NB4 (cell line): Measurements from ENCODE around the gene CAMTA1.

ENCODE experiments used
- CTCF ChIP-seq: IDR thresholded peaks from one replicate; pipeline ENCODE4 v1.5.1; 2012; ENCODE audit warnings: low read depth, low read length
- MAX ChIP-seq: IDR thresholded peaks from 2 replicates; pipeline ENCODE4 v1.6.1; 2011; ENCODE audit warnings: low read depth, low read length
- MYC ChIP-seq: IDR thresholded peaks from 2 replicates; pipeline ENCODE4 v1.6.1; 2011; ENCODE audit warnings: low read depth, low read length
- POLR2A ChIP-seq: IDR thresholded peaks from 2 replicates; pipeline ENCODE4 v1.6.1; 2011; ENCODE audit warnings: mild to moderate bottlenecking; ENCODE audit not compliant: insufficient read length; ENCODE audit errors: extremely low read depth

GRCh38 chr1:7223334-7224080 lies 438.3 kb downstream of the CAMTA1 start:
- TF ChIP-seq CTCF (no peak), POLR2A (no peak), MYC (no peak), MAX (no peak)
